Spleen (tissue), 11 donors: ENCODE results near the gene PLEKHM3. TPM values are rescaled to one million over a fixed set of nuclear protein-coding genes. Genes with fewer than 3 reads are reported as not detected.

Experiments
- DNase-seq: peaks from one replicate; pipeline ENCODE4 v3.0.0-alpha.2; 2020
- H3K27ac ChIP-seq, 8 donors: fragments of 200-600 bp; sonication (generic) in 7 of 8; 1 replicate in 4 of 8; 2 replicates in 4 of 8; pipeline versions ENCODE4 v1.5.0 to v1.8.0; 2016 to 2021; ENCODE audit warnings: inconsistent platforms in 4 of 8, mild to moderate bottlenecking in 4 of 8, moderate library complexity in 1 of 8
- H3K27me3 ChIP-seq, 7 donors: fragments of 200-600 bp; sonication (generic) in 6 of 7; replicated peaks in 1 of 7; 1 replicate in 4 of 7; 2 replicates in 3 of 7; pipeline versions ENCODE4 v1.5.0 to v1.8.0; 2016 to 2021; ENCODE audit warnings: inconsistent platforms in 3 of 7, mild to moderate bottlenecking in 1 of 7
- H3K36me3 ChIP-seq, 6 donors: fragments of 200-600 bp; sonication (generic) in 5 of 6; 1 replicate in 4 of 6; 2 replicates in 2 of 6; pipeline versions ENCODE4 v1.5.0 to v1.8.0; 2016 to 2021; ENCODE audit warnings: inconsistent platforms in 2 of 6
- H3K4me1 ChIP-seq, 6 donors: fragments of 200-600 bp; sonication (generic) in 5 of 6; 1 replicate in 3 of 6; 2 replicates in 3 of 6; pipeline versions ENCODE4 v1.5.0 to v1.8.0; 2016 to 2021; ENCODE audit warnings: inconsistent platforms in 3 of 6
- H3K4me3 ChIP-seq, 8 donors: fragments of 200-600 bp; sonication (generic) in 7 of 8; 1 replicate in 4 of 8; 2 replicates in 4 of 8; pipeline versions ENCODE4 v1.5.0 to v1.8.0; 2016 to 2021; ENCODE audit warnings: inconsistent platforms in 4 of 8, mild to moderate bottlenecking in 4 of 8, moderate library complexity in 2 of 8
- H3K9me3 ChIP-seq, 8 donors: fragments of 200-600 bp; sonication (generic) in 7 of 8; 1 replicate in 4 of 8; 2 replicates in 4 of 8; pipeline versions ENCODE4 v1.5.0 to v1.8.0; 2016 to 2021; ENCODE audit warnings: inconsistent platforms in 4 of 8
- CTCF ChIP-seq, 11 experiments: fragments of 200-600 bp in 7 of 11; fragments of 450-650 bp in 4 of 11; sonication (generic) in 4 of 11; IDR thresholded peaks in 8 of 11; conservative IDR thresholded peaks in 3 of 11; 1 replicate in 7 of 11; 2 replicates in 4 of 11; pipeline versions ENCODE4 v1.4.0 to v1.8.0; 2016 to 2021; ENCODE audit warnings: antibody characterized with exemption in 11 of 11, inconsistent platforms in 4 of 11, mild to moderate bottlenecking in 1 of 11
- POLR2A ChIP-seq, 3 donors: fragments of 450-650 bp; IDR thresholded peaks; one replicate each; pipeline ENCODE4 v1.5.1; 2017; ENCODE audit warnings: antibody characterized with exemption in 3 of 3, mild to moderate bottlenecking in 1 of 3
- POLR2AphosphoS5 ChIP-seq, 3 donors: sonication (generic); formaldehyde crosslinking; IDR thresholded peaks; one replicate each; pipeline ENCODE4 v1.5.1; 2017; ENCODE audit warnings: antibody characterized with exemption in 3 of 3
- WGBS, 5 donors: extraction: QIAGEN DNeasy Blood & Tissue Kit in 3 of 5; methylation state at CpG; one replicate each; pipeline versions ENCODE4 v1.1.5 to v1.1.7; 2013 to 2018; 5-methylcytosine and 5-hydroxymethylcytosine counted together
- intact Hi-C: fragments of 100-400 bp; cut with DNase I; formaldehyde crosslinking; loops from one replicate; pipeline ENCODE4 v1.15.0; 2023; ENCODE audit warnings: low total_unique reads
- polyA plus RNA-seq, 3 donors: library from polyadenylated mRNA; stranded (reverse); fragments of 200-250 nt; gene quantifications; one replicate each; pipeline ENCODE4 v1.2.1, GENCODE V29; 2013
- total RNA-seq, 7 donors: library from RNA; depleted of rRNA in 3 of 7; stranded (reverse); fragments of >200 nt in 3 of 7; fragmentation: NEBNext Ultra II Directional in 4 of 7; extraction: Animal tissue kit (Norgen Biotek cat#: 25700) in 4 of 7; gene quantifications; one replicate each; pipeline versions ENCODE4 v1.1.0 to v1.2.1, GENCODE V29; 2016 to 2021
- donor health status: healthy with polysubstance abuse.
- donor health status: DM: no; HTN: no; CAD: no; lungs with moderate emphysema.
- donor health status: DM: no; HTN: no; CAD: no.
- donor health status: Bipolar disorder and iron deficiency.
- donor health status: healthy.
- donor health status: DM: no; HTN: no; CAD: no.
- donor health status: DM: yes; HTN: yes; CAD: no.

Gene PLEKHM3
- total and polyA plus RNA-seq, 10 donors = 2.4 to 24.3 (median 18.3) TPM

GRCh38 chr2:208037564-208038487, 12.5 kb upstream of the PLEKHM3 start:
- intact Hi-C loops = no loop called here
- H3K27ac ChIP-seq = no peak overlapping the region

GRCh38 chr2:208036357-208036756, 11.0 kb upstream of the PLEKHM3 start:
- TF ChIP-seq POLR2AphosphoS5 (IDR thresholded peaks at IDR 0.05) = no peak
- TF ChIP-seq CTCF (IDR thresholded peaks at IDR 0.05 in 8 of 11, conservative IDR thresholded peaks at IDR 0.05 in 3 of 11) = no peak
- no peak for TF ChIP-seq POLR2A (IDR thresholded peaks at IDR 0.05)
- WGBS, 5 donors = 48 to 72% (median 63%) methylated on average over 3 to 4 of the region's 4 CpGs
- no peak for DNase-seq
- Histone ChIP-seq H3K27ac (no peak overlapping the region), H3K27me3 (no peaks in the 10 kb centered on the region), H3K9me3 (no peaks in the 10 kb centered on the region), H3K4me1 (peaks cover 0 to 9% (median 0%) of the 10 kb centered on the region in 6 donors), H3K36me3 (no peaks in the 10 kb centered on the region), H3K4me3 (no peak overlapping the region)
- intact Hi-C loops = no loop called here

More at GRCh38 chr2:208037564-208038487, 12.5 kb upstream of the PLEKHM3 start:
- TF ChIP-seq POLR2A (IDR thresholded peaks at IDR 0.05) (no peak), POLR2AphosphoS5 (IDR thresholded peaks at IDR 0.05) (no peak), CTCF (IDR thresholded peaks at IDR 0.05 in 8 of 11, conservative IDR thresholded peaks at IDR 0.05 in 3 of 11) (no peak)
- H3K27me3 ChIP-seq = no peaks in the 10 kb centered on the region
- no peak for DNase-seq
- no peak overlapping the region for H3K4me3 ChIP-seq
- no peaks in the 10 kb centered on the region for H3K36me3 ChIP-seq
- H3K4me1 ChIP-seq = peaks cover 0 to 3% (median 0%) of the 10 kb centered on the region in 6 donors
- 69 to 88% (median 78%) methylated on average over 4 of the region's 4 CpGs for WGBS, 5 donors
- H3K9me3 ChIP-seq = no peaks in the 10 kb centered on the region

- no peaks in the 10 kb centered on the region for H3K27me3 ChIP-seq
- intact Hi-C loops = no loop called here
- H3K36me3 ChIP-seq = no peaks in the 10 kb centered on the region
- no peaks in the 10 kb centered on the region for H3K9me3 ChIP-seq
- peaks cover 0 to 12% (median 0%) of the 10 kb centered on the region in 6 donors for H3K4me1 ChIP-seq
- TF ChIP-seq POLR2AphosphoS5 (IDR thresholded peaks at IDR 0.05) (no peak), CTCF (IDR thresholded peaks at IDR 0.05 in 8 of 11, conservative IDR thresholded peaks at IDR 0.05 in 3 of 11) (no peak), POLR2A (IDR thresholded peaks at IDR 0.05) (no peak)
- no peak overlapping the region for H3K4me3 ChIP-seq
- DNase-seq = no peak
- 83 to 92% (median 86%) methylated on average over 4 of the region's 4 CpGs for WGBS, 5 donors
- H3K27ac ChIP-seq = no peak overlapping the region
These were observed 9.3 kb upstream of the PLEKHM3 start for GRCh38 chr2:208034503-208035140.
